Small intestine (tissue), 7 donors: ENCODE data around the gene RNU4-1. TPM values are rescaled to one million over a fixed set of nuclear protein-coding genes. Genes with fewer than 3 reads are reported as not detected.

Experiments used
- DNase-seq, 2 donors: peaks; one replicate each; pipeline versions ENCODE4 v3.0.0 to v3.0.0-alpha.2; 2013
- FAIRE-seq: peaks from 2 replicates; lab custom pipeline; 2012; peaks lifted over from hg19 to GRCh38; lab: Jason Lieb, UNC
- H3K27ac ChIP-seq, 3 donors: one replicate each; pipeline ENCODE4 v1.5.1; 2013; ENCODE audit warnings: low read length in 2 of 3, mild to moderate bottlenecking in 2 of 3, control low read depth in 1 of 3, inconsistent platforms in 1 of 3, low read depth in 1 of 3, moderate library complexity in 1 of 3
- H3K27me3 ChIP-seq, 3 donors: one replicate each; pipeline ENCODE4 v1.6.1; 2013; ENCODE audit warnings: low read length in 3 of 3, inconsistent platforms in 1 of 3; ENCODE audit not compliant: control insufficient read depth in 3 of 3, insufficient read depth in 3 of 3
- H3K36me3 ChIP-seq, 3 donors: one replicate each; pipeline ENCODE4 v1.6.1; 2013; ENCODE audit warnings: low read length in 3 of 3, inconsistent platforms in 1 of 3, low read depth in 1 of 3, mild to moderate bottlenecking in 1 of 3, moderate library complexity in 1 of 3; ENCODE audit not compliant: control insufficient read depth in 3 of 3, insufficient read depth in 2 of 3
- H3K4me1 ChIP-seq, 3 donors: one replicate each; pipeline ENCODE4 v1.6.1; 2013; ENCODE audit warnings: low read length in 2 of 3, inconsistent platforms in 1 of 3, low read depth in 1 of 3, mild to moderate bottlenecking in 1 of 3, moderate library complexity in 1 of 3; ENCODE audit not compliant: control insufficient read depth in 3 of 3, insufficient read depth in 2 of 3
- H3K4me3 ChIP-seq, 3 donors: one replicate each; pipeline ENCODE4 v1.5.1; 2013; ENCODE audit warnings: low read length in 3 of 3, control low read depth in 1 of 3, inconsistent platforms in 1 of 3, low read depth in 1 of 3, mild to moderate bottlenecking in 1 of 3, moderate library complexity in 1 of 3
- H3K9me3 ChIP-seq, 2 donors: one replicate each; pipeline ENCODE4 v1.6.1; 2013; ENCODE audit warnings: low read depth in 1 of 2, low read length in 1 of 2; ENCODE audit not compliant: control insufficient read depth in 2 of 2, insufficient read depth in 1 of 2
- WGBS, 3 donors: extraction: QIAGEN DNeasy Blood & Tissue Kit; methylation state at CpG; one replicate each; pipeline ENCODE4 v1.1.7; 2013; 5-methylcytosine and 5-hydroxymethylcytosine counted together
- polyA plus RNA-seq, 4 donors: library from polyadenylated mRNA; stranded (reverse) in 3 of 4; unstranded in 1 of 4; fragments of 200-250 nt in 3 of 4; fragments of 120-200 nt in 1 of 4; gene quantifications; one replicate each; pipeline versions ENCODE4 v1.2.1 to v1.2.3, GENCODE V29; 2013
- donor health status: healthy with polysubstance abuse.
- donor health status: control.
- donor health status: control.
- donor health status: Bipolar disorder and iron deficiency.
- donor health status: healthy.

The RNU4-1 gene
- polyA plus RNA-seq, 4 donors = not detected

GRCh38 chr12:120283318-120283717, 9.7 kb downstream of the RNU4-1 start:
- 59 to 73% (median 68%) methylated on average over 7 of the region's 7 CpGs for WGBS, 3 donors
- Histone ChIP-seq H3K9me3 (peaks cover 0 to 11% of the 10 kb centered on the region in 2 donors), H3K36me3 (no peaks in the 10 kb centered on the region), H3K4me3 (no peak overlapping the region), H3K27ac (no peak overlapping the region), H3K27me3 (no peaks in the 10 kb centered on the region), H3K4me1 (peaks cover 0 to 3% (median 0%) of the 10 kb centered on the region in 3 donors)
- FAIRE-seq (no peak), DNase-seq (no peak)

- Histone ChIP-seq H3K4me1 (peaks cover 0 to 2% (median 0%) of the 10 kb centered on the region in 3 donors), H3K27ac (no peak overlapping the region), H3K9me3 (peaks cover 0 to 16% of the 10 kb centered on the region in 2 donors), H3K36me3 (no peaks in the 10 kb centered on the region), H3K4me3 (no peak overlapping the region), H3K27me3 (no peaks in the 10 kb centered on the region)
- DNase-seq (no peak), FAIRE-seq (no peak)
- WGBS, 3 donors = 93 to 96% (median 95%) methylated on average over 45 to 56 of the region's 57 CpGs
These were observed 14.6 kb downstream of the RNU4-1 start for GRCh38 chr12:120278137-120279069.

GRCh38 chr12:120276734-120277133, 16.3 kb downstream of the RNU4-1 start:
- peaks cover 0 to 16% of the 10 kb centered on the region in 2 donors for H3K9me3 ChIP-seq
- WGBS, 3 donors = 92 to 95% (median 95%) methylated on average over 6 of the region's 6 CpGs
- H3K27ac ChIP-seq = peak overlapping the region in 1 of 3 donors; percentile 38
- DNase-seq = no peak
- H3K27me3 ChIP-seq = no peaks in the 10 kb centered on the region
- H3K36me3 ChIP-seq = no peaks in the 10 kb centered on the region
- FAIRE-seq = no peak
- H3K4me3 ChIP-seq = no peak overlapping the region
- H3K4me1 ChIP-seq = no peaks in the 10 kb centered on the region

- Histone ChIP-seq H3K27ac (peak overlapping the region; percentile 60 to 75 (median 73)), H3K4me1 (peaks cover 3 to 31% (median 7%) of the 10 kb centered on the region in 3 donors), H3K36me3 (peaks cover 0 to 12% (median 0%) of the 10 kb centered on the region in 3 donors), H3K9me3 (no peaks in the 10 kb centered on the region), H3K4me3 (no peak overlapping the region), H3K27me3 (no peaks in the 10 kb centered on the region)
- FAIRE-seq = no peak
- peak; percentile 81 to 93 for DNase-seq
- 9 to 30% (median 26%) methylated on average over 4 of the region's 4 CpGs for WGBS, 3 donors
These were observed 25.3 kb downstream of the RNU4-1 start for GRCh38 chr12:120267736-120268135.

GRCh38 chr12:120266180-120266870, 26.7 kb downstream of the RNU4-1 start:
- no peak for FAIRE-seq
- Histone ChIP-seq H3K9me3 (no peaks in the 10 kb centered on the region), H3K27me3 (no peaks in the 10 kb centered on the region), H3K4me1 (peaks cover 9 to 45% (median 12%) of the 10 kb centered on the region in 3 donors), H3K27ac (peak overlapping the region; percentile 17 to 45 (median 33)), H3K36me3 (peaks cover 0 to 19% (median 0%) of the 10 kb centered on the region in 3 donors), H3K4me3 (no peak overlapping the region)
- DNase-seq = no peak
- 33 to 39% (median 37%) methylated on average over 8 of the region's 8 CpGs for WGBS, 3 donors

- FAIRE-seq = no peak
- peaks cover 0 to 20% (median 0%) of the 10 kb centered on the region in 3 donors for H3K36me3 ChIP-seq
These were observed 27.4 kb downstream of the RNU4-1 start, which contains the start of gene PXN for GRCh38 chr12:120265473-120266179. TSS of gene PXN (minus strand) at chr12:120265730. CDS start at chr12:120265629, 101 bp downstream.

GRCh38 chr12:120264904-120265472, 28.0 kb downstream of the RNU4-1 start:
- no peaks in the 10 kb centered on the region for H3K9me3 ChIP-seq
- 1 to 4% (median 2%) methylated on average over 17 to 29 of the region's 29 CpGs for WGBS, 3 donors
- H3K27ac ChIP-seq = peak overlapping the region; percentile 84 to 89 (median 84)
- H3K4me3 ChIP-seq = peak overlapping the region; percentile 92 to 96 (median 93)
- DNase-seq (peak in 1 of 2 donors; percentile 34), FAIRE-seq (no peak)
- H3K4me1 ChIP-seq = peaks cover 9 to 46% (median 12%) of the 10 kb centered on the region in 3 donors
- H3K36me3 ChIP-seq = peaks cover 0 to 25% (median 0%) of the 10 kb centered on the region in 3 donors
- no peaks in the 10 kb centered on the region for H3K27me3 ChIP-seq

More at GRCh38 chr12:120265473-120266179, 27.4 kb downstream of the RNU4-1 start, which contains the start of gene PXN:
- DNase-seq = peak; percentile 83 to 89
- no peaks in the 10 kb centered on the region for H3K27me3 ChIP-seq
- H3K4me1 ChIP-seq = peaks cover 9 to 46% (median 12%) of the 10 kb centered on the region in 3 donors
- H3K4me3 ChIP-seq = peak within 1 kb of the TSS; percentile 92 to 96 (median 93)
- 1 to 2% (median 2%) methylated on average over 28 to 81 of the region's 81 CpGs for WGBS, 3 donors
- H3K27ac ChIP-seq = peak within 1 kb of the TSS; percentile 84 to 89 (median 84)
- H3K9me3 ChIP-seq = no peaks in the 10 kb centered on the region
